SK-N-SH (cell line): ENCODE data around the gene DENND5A. TPM values are rescaled to one million over a fixed set of nuclear protein-coding genes. Genes with fewer than 3 reads are reported as not detected.
"Not testable (repeated sequence)": the region's sequence is repeated elsewhere in the genome, so short reads cannot be mapped to it uniquely, and the experiment has no call there.

Experiments used
- CTCF ChIA-PET: fragments of 300-600, 350-600 bp; formaldehyde crosslinking; extraction: SDS; loops from one replicate; lab custom pipeline; 2021; lab: Yijun Ruan, JAX
- POLR2A ChIA-PET: fragments of 350-600 bp; sonication (Branson Sonifier 250); formaldehyde crosslinking; extraction: SDS; loops from one replicate; lab custom pipeline; 2020; ENCODE audit warnings: antibody characterized with exemption, inconsistent platforms; lab: Yijun Ruan, JAX
- DNase-seq: peaks from one replicate; pipeline ENCODE4 v3.0.0; 2012
- H2AFZ ChIP-seq: fragments of 200-600 bp; sonication (generic); 2 replicates; pipeline ENCODE4 v1.8.1; 2016; ENCODE audit warnings: antibody characterized with exemption, mild to moderate bottlenecking, low read depth
- H3F3A ChIP-seq: fragments of 200-600 bp; sonication (generic); replicated peaks from 2 replicates; pipeline ENCODE3; 2016; ENCODE audit warnings: antibody characterized with exemption, mild to moderate bottlenecking; ENCODE audit not compliant: insufficient read depth
- H3K27ac ChIP-seq, 2 experiments: fragments of 200-500 bp in 1 of 2; fragments of 200-600 bp in 1 of 2; sonication (Bioruptor generic) in 1 of 2; sonication (generic), shearing (Covaris generic) in 1 of 2; 2 replicates each; pipeline versions ENCODE4 v1.5.1 to v1.6.1; 2014 to 2016; ENCODE audit warnings: low read depth in 2 of 2, inconsistent platforms in 1 of 2, low read length in 1 of 2, mild to moderate bottlenecking in 1 of 2, mixed read lengths in 1 of 2
- H3K27me3 ChIP-seq: fragments of 200-600 bp; sonication (generic), shearing (Covaris generic); 2 replicates; pipeline ENCODE4 v1.6.1; 2016; ENCODE audit warnings: mixed run types; ENCODE audit not compliant: insufficient read depth
- H3K36me3 ChIP-seq, 2 experiments: fragments of 200-500 bp in 1 of 2; fragments of 200-600 bp in 1 of 2; sonication (Bioruptor generic) in 1 of 2; sonication (generic) in 1 of 2; replicated peaks in 1 of 2; 2 replicates each; pipeline versions ENCODE3 to v1.5.1; 2014 to 2016; ENCODE audit warnings: low read length in 1 of 2, mild to moderate bottlenecking in 1 of 2; ENCODE audit not compliant: insufficient read depth in 2 of 2, control insufficient read depth in 1 of 2
- H3K4me1 ChIP-seq, 2 experiments: fragments of 200-500 bp in 1 of 2; fragments of 200-600 bp in 1 of 2; sonication (Bioruptor generic) in 1 of 2; sonication (generic), shearing (Covaris generic) in 1 of 2; 2 replicates each; pipeline versions ENCODE4 v1.5.1 to v1.6.1; 2014 to 2016; ENCODE audit warnings: low read depth in 1 of 2, low read length in 1 of 2, mixed run types in 1 of 2; ENCODE audit not compliant: insufficient read depth in 2 of 2, control insufficient read depth in 1 of 2
- H3K4me2 ChIP-seq: fragments of 200-600 bp; sonication (generic), shearing (Covaris generic); 2 replicates; pipeline ENCODE4 v1.6.1; 2017; ENCODE audit warnings: mixed run types
- H3K4me3 ChIP-seq, 2 experiments: fragments of 200-500 bp in 1 of 2; fragments of 200-600 bp in 1 of 2; sonication (Bioruptor generic) in 1 of 2; sonication (generic), shearing (Covaris generic) in 1 of 2; 2 replicates each; pipeline versions ENCODE4 v1.5.1 to v1.8.1; 2014 to 2016; ENCODE audit warnings: low read depth in 2 of 2, inconsistent platforms in 1 of 2, low read length in 1 of 2, mild to moderate bottlenecking in 1 of 2, mixed read lengths in 1 of 2, moderate library complexity in 1 of 2
- H3K79me2 ChIP-seq: fragments of 200-600 bp; sonication (generic); 2 replicates; pipeline ENCODE4 v1.8.1; 2017; ENCODE audit warnings: mild to moderate bottlenecking; ENCODE audit not compliant: insufficient read depth
- H3K9ac ChIP-seq: fragments of 200-600 bp; sonication (generic); 2 replicates; pipeline ENCODE4 v1.6.1; 2017; ENCODE audit warnings: mixed run types
- H3K9me2 ChIP-seq: fragments of 200-600 bp; sonication (generic); 2 replicates; pipeline ENCODE4 v1.6.1; 2017; ENCODE audit warnings: mixed run types
- H3K9me3 ChIP-seq: fragments of 200-600 bp; sonication (generic); 2 replicates; pipeline ENCODE4 v1.6.1; 2017; ENCODE audit warnings: mixed run types, mild to moderate bottlenecking, moderate library complexity
- H4K20me1 ChIP-seq: fragments of 200-600 bp; sonication (generic); 2 replicates; pipeline ENCODE4 v1.6.1; 2017; ENCODE audit warnings: mild to moderate bottlenecking, mixed run types; ENCODE audit not compliant: insufficient read depth
- CTCF ChIP-seq: fragments of 200-600 bp; sonication (generic); IDR thresholded peaks from 2 replicates; pipeline ENCODE4 v1.6.1; 2017; ENCODE audit warnings: antibody characterized with exemption, mild to moderate bottlenecking, moderate library complexity
- EZH2phosphoT487 ChIP-seq: fragments of 200-600 bp; sonication (generic); IDR thresholded peaks from 2 replicates; pipeline ENCODE4 v1.6.1; 2017; ENCODE audit warnings: low read depth, mixed run types, mild to moderate bottlenecking, antibody characterized with exemption, moderate library complexity, borderline replicate concordance
- FOXJ3 ChIP-seq: sonication (generic); formaldehyde crosslinking; IDR thresholded peaks from 2 replicates; pipeline ENCODE4 v1.5.1; 2020; ENCODE audit warnings: mild to moderate bottlenecking, missing genetic modification reagents
- POLR2AphosphoS5 ChIP-seq: IDR thresholded peaks from 2 replicates; pipeline ENCODE4 v1.6.1; 2012; ENCODE audit warnings: low read depth, low read length
- SMC3 ChIP-seq: IDR thresholded peaks from 2 replicates; pipeline ENCODE4 v1.6.1; 2012; ENCODE audit warnings: low read depth, low read length, improper control_type of control experiment
- TAF1 ChIP-seq: IDR thresholded peaks from 2 replicates; pipeline ENCODE4 v1.6.1; 2012; ENCODE audit warnings: low read depth, mild to moderate bottlenecking, low read length, moderate library complexity, borderline replicate concordance
- TCF12 ChIP-seq: IDR thresholded peaks from 2 replicates; pipeline ENCODE4 v1.4.0; 2012
- USF1 ChIP-seq: IDR thresholded peaks from 2 replicates; pipeline ENCODE4 v1.4.0; 2012; ENCODE audit warnings: low read depth, borderline replicate concordance
- WGBS: methylation state at CpG from one replicate; pipeline ENCODE4 v1.1.6; 2017; ENCODE audit warnings: low lambda C conversion rate; 5-methylcytosine and 5-hydroxymethylcytosine counted together
- polyA plus RNA-seq, 3 experiments: library from polyadenylated mRNA; depleted of rRNA; stranded (reverse); fragments of >200 nt; gene quantifications; 2 replicates each; pipeline ENCODE4 v1.2.3, GENCODE V29; 2012

DENND5A gene
- polyA plus RNA-seq, 1 of the 3 experiments (the other 2 are of a cell fraction): 110 TPM

- no peak overlapping the region for H3K4me3 ChIP-seq
- H3K9me3 ChIP-seq: no peaks in the 10 kb centered on the region
- H2AFZ ChIP-seq: no peak overlapping the region
- H3K9me2 ChIP-seq: no peaks in the 10 kb centered on the region
- H3F3A ChIP-seq: no peaks in the 10 kb centered on the region
- no peaks in the 10 kb centered on the region for H3K4me1 ChIP-seq
- no peak overlapping the region for H3K4me2 ChIP-seq
- ChIA-PET CTCF (interaction anchor here (0.7 to 1.2 kb wide), 2 partner anchors 38 to 1070 kb away, joined by 3 read pairs; no protein-coding TSS in a partner anchor), POLR2A (no interaction called here)
- H3K27me3 ChIP-seq: no peaks in the 10 kb centered on the region
- TF ChIP-seq EZH2phosphoT487 (no peak), POLR2AphosphoS5 (no peak), TCF12 (no peak), TAF1 (no peak), USF1 (no peak), SMC3 (no peak), FOXJ3 (no peak), CTCF (no peak)
- no peaks in the 10 kb centered on the region for H4K20me1 ChIP-seq
- DNase-seq: no peak
- H3K36me3 ChIP-seq: no peaks in the 10 kb centered on the region
- 84% methylated on average over 4 of the region's 4 CpGs for WGBS
- H3K27ac ChIP-seq: no peak overlapping the region
- no peak overlapping the region for H3K9ac ChIP-seq
- no peaks in the 10 kb centered on the region for H3K79me2 ChIP-seq
Measured at GRCh38 chr11:9099617-9100016, 165.5 kb downstream of the DENND5A start.

GRCh38 chr11:9098455-9098854 is 166.7 kb downstream of the DENND5A start:
- CTCF ChIA-PET: interaction anchor here (0.9 kb wide), 1 partner anchor 39 kb away, joined by 3 read pairs; no protein-coding TSS in a partner anchor
- H3K9ac ChIP-seq, H3K9me2 ChIP-seq, H2AFZ ChIP-seq, DNase-seq, H3K36me3 ChIP-seq, H3F3A ChIP-seq, H3K4me1 ChIP-seq, H3K9me3 ChIP-seq, H3K79me2 ChIP-seq, H3K4me2 ChIP-seq, H3K4me3 ChIP-seq, H4K20me1 ChIP-seq, H3K27me3 ChIP-seq, H3K27ac ChIP-seq: not testable (repeated sequence)
- 57% methylated on average over 2 of the region's 2 CpGs for WGBS
- POLR2A ChIA-PET: interaction anchor here (0.6 kb wide), 1 partner anchor 39 kb away, joined by 3 read pairs; no protein-coding TSS in a partner anchor

GRCh38 chr11:9097186-9097943 is 167.8 kb downstream of the DENND5A start:
- H3K79me2 ChIP-seq, H3K4me2 ChIP-seq, H4K20me1 ChIP-seq, H2AFZ ChIP-seq, H3K36me3 ChIP-seq, H3K4me1 ChIP-seq, DNase-seq, H3K27me3 ChIP-seq, H3F3A ChIP-seq, H3K9me3 ChIP-seq, H3K9me2 ChIP-seq, POLR2A ChIA-PET, H3K9ac ChIP-seq, H3K27ac ChIP-seq, H3K4me3 ChIP-seq: not testable (repeated sequence)
- CTCF ChIA-PET: interaction anchor here (0.9 to 7.3 kb wide), 2 partner anchors 40 to 82 kb away, joined by 3 to 48 read pairs; no protein-coding TSS in a partner anchor
- 88% methylated on average over 23 of the region's 23 CpGs for WGBS
